GM21367 (cell line): ENCODE results near the gene OTOGL.
"Not testable (repeated sequence)": the region's sequence is repeated elsewhere in the genome, so short reads cannot be mapped to it uniquely, and the experiment has no call there.

Experiments used
- ATAC-seq: cut with Tn5 transposase; IDR thresholded peaks from one replicate; pipeline ENCODE4 v1.9.1; 2021; ENCODE audit not compliant: unreplicated experiment

The OTOGL gene

DNA sequence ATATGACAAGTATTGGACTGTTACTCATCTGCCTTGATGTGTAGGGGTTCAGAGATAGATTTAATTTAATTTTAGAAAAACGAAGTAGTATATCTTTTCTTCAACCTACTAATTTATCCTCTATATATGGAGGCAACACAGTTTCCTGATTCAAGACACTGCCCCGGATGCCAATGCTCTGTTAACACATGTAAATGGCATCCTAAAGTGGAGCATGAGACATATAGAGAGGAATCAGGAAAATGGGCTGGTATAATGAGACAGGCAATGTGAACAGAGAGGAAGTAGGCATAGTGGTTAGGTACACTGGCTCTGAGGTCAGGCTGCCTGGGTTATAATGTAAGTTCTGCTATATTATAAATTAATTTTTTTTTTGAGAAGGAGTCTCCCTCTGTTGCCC is 85.6 kb downstream of the OTOGL start:
- no peak for ATAC-seq

DNA sequence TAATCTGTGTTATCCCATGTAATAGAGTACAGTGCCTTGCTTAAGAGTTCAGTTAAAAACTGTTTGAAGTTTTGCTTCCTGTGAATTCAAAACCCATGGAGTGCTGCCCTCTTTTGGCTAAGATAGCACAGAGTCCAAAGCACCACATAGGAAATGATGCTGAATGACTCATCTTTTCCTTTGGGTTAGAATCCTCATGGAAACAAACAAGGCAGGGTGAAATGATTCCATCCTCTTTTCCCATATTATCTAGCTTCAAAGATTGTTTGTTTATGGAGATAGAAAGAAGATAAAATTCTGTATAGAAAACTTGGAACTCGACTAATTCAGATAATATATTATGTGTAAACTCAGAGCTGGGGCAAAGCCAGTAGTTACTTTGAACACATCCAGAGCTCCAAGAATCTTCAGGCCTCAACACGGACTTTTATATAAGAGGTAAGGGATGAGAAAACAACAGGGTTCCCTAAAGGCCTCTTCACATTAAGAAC is 87.4 kb downstream of the OTOGL start:
- ATAC-seq, result no peak

- ATAC-seq, result peak; percentile 62
Observed at GRCh38 chr12:80187660-80188090, 88.3 kb downstream of the OTOGL start.

DNA sequence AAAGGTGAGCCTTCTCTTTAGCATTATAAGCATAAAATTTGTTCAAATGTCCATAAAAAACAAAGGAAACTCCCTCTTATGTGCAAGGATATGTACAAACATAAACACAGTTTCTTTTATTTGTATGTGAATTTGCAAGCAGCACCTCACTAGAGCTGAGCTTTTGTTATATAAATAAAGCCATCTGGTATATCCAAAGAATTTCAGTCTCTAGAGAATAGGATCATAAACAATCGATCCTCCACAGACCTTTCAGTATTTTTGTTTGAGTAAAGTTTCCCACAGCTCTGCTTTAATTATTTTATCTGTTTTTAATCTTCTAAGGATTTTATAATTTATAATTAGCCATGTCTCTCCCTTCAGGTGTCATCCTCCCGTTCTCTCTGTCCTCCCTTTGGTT is 89.2 kb downstream of the OTOGL start:
- ATAC-seq, result no peak

DNA sequence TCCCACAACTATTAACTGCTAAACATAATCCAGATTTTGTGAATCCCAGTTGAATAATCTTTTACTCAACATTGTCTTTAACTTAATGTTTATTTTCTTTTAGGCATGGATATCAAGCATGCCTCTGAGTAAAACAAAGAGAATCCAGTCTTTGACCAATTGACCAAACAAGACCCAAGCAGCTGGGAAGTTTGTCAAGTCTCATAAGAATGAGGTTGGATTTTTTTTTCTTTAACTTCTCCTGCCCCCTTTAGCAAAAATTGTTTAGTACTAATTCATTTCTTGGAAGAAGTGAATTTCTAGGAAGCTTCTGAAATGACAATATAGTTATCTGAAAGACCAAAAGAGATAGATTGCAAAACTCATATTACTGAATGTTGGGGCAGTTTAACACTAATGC is 89.9 kb downstream of the OTOGL start:
- ATAC-seq, result no peak

- ATAC-seq, result no peak
Observed at GRCh38 chr12:80190001-80190400, 90.7 kb downstream of the OTOGL start.

DNA sequence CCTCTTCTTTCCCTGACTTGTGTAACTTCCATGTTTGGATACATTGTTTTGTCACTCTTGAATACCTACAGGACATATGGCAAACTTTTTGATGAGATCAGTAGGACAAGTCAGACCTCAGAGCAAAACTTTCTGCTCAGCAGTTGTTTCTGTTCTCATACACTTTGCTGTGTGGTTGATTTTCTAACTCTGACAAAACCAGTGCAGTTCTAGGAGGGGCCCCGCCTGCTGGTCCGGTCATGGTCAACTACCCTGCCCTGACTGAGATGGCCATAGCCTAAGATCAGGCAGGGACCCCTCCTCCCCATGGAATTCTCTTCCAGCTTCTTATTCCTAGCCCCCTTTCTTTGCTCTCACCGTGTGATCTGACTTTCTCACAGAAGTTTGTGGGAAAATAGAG is 92.8 kb downstream of the OTOGL start:
- ATAC-seq, result no peak

DNA sequence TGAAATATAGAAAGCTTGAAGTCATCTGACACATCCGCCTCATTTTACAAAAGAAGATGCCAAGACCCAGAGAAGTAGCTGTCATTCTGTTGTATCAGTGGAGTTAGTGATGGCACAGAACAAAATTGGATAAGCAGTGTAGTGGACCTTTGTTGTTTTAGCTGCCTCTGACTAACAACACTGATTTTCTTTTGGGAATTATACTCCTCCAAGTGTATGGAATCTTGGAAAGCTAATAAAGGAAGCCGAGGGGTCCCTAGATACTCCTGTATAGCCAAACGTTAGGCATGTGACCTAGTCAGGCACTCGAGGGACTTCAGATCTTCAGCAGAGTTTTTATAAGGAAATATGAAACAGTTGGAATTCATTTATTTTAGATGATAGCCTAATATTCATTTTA is 94.5 kb downstream of the OTOGL start:
- no peak for ATAC-seq

GRCh38 chr12:80195074-80195726 is 95.9 kb downstream of the OTOGL start:
- peak; percentile 76 for ATAC-seq

DNA sequence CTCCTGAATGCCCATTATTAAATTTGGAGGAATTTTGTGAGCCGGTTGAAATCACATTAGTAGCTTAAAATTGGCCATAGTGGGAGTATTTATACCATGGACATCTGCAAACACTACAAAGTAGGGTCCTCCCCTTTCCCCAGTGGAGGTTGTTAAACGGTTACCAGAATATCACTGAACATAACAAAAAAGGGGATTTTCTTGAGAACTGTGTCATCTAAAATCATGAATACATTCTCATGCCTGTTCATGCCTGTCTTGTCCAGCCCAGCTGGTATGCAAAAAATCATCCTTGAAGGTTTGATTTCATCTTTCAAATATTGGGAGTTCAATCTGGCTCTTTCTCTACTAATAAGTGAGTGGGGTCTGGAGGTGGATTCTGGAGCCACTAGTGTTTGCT is 96.4 kb downstream of the OTOGL start:
- ATAC-seq, result no peak

DNA sequence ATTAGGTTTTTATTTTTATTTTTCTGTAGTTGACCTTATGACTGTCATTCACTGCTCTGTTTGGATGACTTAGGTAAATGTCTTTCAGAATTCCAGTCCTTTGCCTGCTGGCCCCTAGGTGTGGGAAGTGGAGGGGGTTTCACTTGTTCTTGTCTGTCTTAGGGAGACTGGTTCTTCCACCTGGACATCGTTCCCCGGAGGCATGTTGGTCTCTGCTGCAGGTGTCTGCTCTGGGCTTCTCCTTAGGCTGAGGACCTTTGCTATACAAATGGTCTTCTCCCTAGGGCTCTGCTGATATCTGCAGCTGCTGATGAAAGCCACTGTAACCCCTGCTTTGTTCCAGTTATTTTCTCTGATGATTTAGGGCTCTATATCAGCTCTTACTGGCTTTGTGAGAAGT is 97.1 kb downstream of the OTOGL start:
- ATAC-seq, result no peak

- ATAC-seq, result no peak
Observed at GRCh38 chr12:80198782-80199337, 99.5 kb downstream of the OTOGL start.

GRCh38 chr12:80199931-80200330 is 100.6 kb downstream of the OTOGL start:
- no peak for ATAC-seq

GRCh38 chr12:80200414-80200813 is 101.1 kb downstream of the OTOGL start:
- no peak for ATAC-seq

- no peak for ATAC-seq
Observed at GRCh38 chr12:80201908-80202307, 102.6 kb downstream of the OTOGL start.

GRCh38 chr12:80205960-80206359 is 106.6 kb downstream of the OTOGL start:
- ATAC-seq, result no peak

- no peak for ATAC-seq
Observed at GRCh38 chr12:80208071-80208470, 108.7 kb downstream of the OTOGL start.

DNA sequence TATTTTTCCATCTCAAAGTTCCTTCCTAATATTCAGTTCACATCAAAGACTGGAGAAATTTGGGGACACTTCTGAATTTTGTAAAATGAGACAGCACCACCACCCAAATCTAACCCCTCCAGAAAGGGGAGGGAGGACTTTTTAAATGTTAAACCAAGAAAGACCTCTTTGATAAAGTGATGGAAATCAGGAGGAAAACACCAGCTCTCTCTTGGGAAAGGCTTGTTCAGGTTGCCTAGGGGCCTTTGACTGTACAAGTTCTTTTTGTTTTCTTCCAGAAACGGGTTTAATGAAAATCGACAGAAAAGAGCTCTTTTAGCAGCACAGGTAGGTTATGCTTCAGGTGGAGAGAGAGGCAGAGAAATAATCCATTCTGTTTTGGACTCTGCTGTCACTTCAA is 112.3 kb downstream of the OTOGL start:
- ATAC-seq, result no peak

DNA sequence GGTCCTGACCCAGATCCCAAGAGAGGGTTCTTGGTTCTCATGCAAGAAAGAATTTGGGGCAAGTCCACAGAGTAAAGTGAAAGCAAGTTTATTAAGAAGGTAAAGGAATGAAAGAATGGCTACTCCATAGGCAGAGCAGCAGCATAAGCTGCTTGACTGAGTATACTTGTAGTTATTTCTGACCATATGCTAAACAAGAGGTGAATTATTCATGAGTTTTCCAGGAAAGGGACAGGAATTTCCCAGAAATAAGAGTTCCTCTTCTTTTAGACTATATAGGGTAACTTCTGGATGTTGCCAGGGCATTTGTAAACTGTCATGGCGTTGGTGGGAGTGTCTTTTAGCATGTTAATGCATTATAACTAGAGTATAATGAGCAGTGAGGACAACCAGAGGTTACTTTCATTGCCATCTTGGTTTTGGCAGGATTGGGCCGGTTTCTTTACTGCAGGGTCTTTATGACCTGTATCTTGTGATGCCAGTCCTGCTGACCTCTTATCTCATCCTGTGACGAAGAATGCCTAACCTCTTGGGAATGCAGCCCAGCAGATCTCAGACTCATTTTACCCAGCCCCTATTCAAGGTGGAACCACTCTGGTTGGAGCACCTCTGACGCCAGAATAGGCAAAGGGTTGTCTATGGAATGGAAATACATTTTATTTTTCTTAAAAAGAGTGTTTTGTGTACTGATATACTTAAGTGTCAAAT is 113.8 kb downstream of the OTOGL start:
- ATAC-seq, result no peak

- ATAC-seq, result no peak
Observed at GRCh38 chr12:80213871-80214270, 114.5 kb downstream of the OTOGL start.

DNA sequence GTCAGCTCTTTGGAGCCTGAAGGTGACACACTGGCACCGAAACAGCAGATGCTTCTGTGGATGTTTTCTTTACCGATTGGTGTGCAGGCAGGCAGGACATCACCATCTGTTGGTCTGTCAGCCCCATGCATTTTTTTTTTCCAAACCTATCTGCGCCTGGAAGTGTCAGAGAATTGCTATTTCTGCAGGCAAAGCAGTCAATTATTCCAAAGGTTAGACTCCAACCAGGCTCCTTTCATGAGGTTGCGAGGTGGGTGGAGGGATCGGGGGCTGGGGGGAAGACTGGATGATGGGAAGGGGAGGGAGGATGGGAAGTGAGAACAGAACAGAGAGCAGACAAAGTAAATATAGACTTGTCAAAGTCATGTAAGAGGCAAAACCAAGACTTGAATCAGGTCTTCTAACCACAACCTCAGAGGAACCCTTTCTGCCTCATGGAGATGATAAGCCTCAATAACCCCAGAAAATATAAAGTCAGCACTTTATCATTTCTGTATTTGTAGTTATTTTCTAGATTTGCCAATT is 117.7 kb downstream of the OTOGL start:
- ATAC-seq, result peak; percentile 61

DNA sequence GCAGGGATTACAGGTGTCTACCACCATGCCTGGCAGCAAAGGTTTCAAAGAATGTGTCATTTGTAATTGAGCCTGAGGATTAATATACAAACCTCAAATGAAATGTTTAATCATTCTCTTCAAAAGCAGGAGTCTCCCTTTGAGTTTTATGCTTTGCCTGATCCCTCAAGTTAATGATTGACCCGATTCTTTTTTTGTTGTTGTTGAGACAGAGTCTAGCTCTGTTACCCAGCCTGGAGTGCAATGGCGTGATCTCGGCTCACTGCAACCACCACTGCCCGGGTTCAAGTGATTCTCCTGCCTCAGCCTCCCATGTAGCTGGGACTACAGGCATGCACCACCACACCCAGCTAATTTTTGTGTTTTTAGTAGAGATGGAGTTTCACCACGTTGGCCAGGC is 119.6 kb downstream of the OTOGL start:
- not testable (repeated sequence) for ATAC-seq
